Measurements from ENCODE around the gene CENPO.

CENPO gene

GRCh38 chr2:24749069-24749691 is 44.0 kb upstream of the CENPO start:
- peaks cover 27% of the 10 kb centered on the region for H3K36me3 ChIP-seq
- no peaks in the 10 kb centered on the region for H3K27me3 ChIP-seq (ENCODE audit: insufficient read depth, low read depth, severe bottlenecking)
- TF ChIP-seq CTCF (IDR thresholded peaks at IDR 0.05; ENCODE audit: low read depth, low read length), result peak; percentile 23; the same call in 1 of the 2 replicates
- DNase-seq, result no peak
- H3K27ac ChIP-seq, result no peak overlapping the region
- H3K4me3 ChIP-seq (ENCODE audit: low read depth, low read length), result no peak overlapping the region
- no peaks in the 10 kb centered on the region for H3K9me3 ChIP-seq (ENCODE audit: severe bottlenecking)

DNA sequence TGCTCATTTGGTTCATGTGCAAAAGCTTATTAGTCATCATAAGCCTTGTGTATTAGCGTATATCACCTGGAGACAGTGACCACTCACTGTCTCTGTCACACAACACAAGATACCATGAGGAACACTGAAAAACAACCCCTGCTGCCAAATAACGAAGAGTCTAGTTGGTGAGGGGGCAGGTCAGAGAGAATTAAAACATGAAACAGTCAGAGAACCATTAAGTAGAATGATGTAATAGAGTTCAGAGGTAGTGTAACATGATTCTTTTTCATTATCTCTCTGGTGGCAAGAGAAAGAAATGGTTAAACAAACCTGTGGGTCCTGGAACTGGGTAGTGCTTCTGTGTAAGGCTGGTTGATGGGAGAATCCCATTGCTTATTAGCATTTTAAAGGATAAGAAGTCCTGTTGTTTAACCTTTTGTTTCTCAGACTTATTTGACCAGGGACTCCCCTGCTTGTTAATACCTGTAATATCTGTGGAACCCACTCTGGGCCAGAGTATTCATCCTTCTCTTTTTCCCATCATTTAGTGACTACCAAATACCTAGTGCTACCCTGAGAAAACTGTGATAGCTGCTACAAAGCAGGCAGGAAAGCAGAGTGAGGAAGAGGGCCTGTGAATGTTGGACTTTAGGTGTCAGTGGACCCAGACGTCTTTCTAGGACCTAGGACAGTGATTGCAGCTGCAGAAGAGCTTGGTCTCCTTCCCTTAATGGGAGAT is 38.1 kb upstream of the CENPO start:
- H3K27ac ChIP-seq, result no peak overlapping the region
- no peak for TF ChIP-seq CTCF (IDR thresholded peaks at IDR 0.05; ENCODE audit: low read depth, low read length)
- no peak overlapping the region for H3K4me3 ChIP-seq (ENCODE audit: low read depth, low read length)
- no peaks in the 10 kb centered on the region for H3K9me3 ChIP-seq (ENCODE audit: severe bottlenecking)
- no peaks in the 10 kb centered on the region for H3K27me3 ChIP-seq (ENCODE audit: insufficient read depth, low read depth, severe bottlenecking)
- peaks cover 34% of the 10 kb centered on the region for H3K36me3 ChIP-seq
- no peak for DNase-seq

- DNase-seq, result no peak
- Histone ChIP-seq H3K4me3 (ENCODE audit: low read depth, low read length) (no peak overlapping the region), H3K27ac (no peak overlapping the region), H3K9me3 (ENCODE audit: severe bottlenecking) (no peaks in the 10 kb centered on the region), H3K36me3 (peaks cover 33% of the 10 kb centered on the region), H3K27me3 (ENCODE audit: insufficient read depth, low read depth, severe bottlenecking) (no peaks in the 10 kb centered on the region)
- TF ChIP-seq CTCF (IDR thresholded peaks at IDR 0.05; ENCODE audit: low read depth, low read length), result no peak
These were observed 36.4 kb upstream of the CENPO start for GRCh38 chr2:24756789-24757188.

DNA sequence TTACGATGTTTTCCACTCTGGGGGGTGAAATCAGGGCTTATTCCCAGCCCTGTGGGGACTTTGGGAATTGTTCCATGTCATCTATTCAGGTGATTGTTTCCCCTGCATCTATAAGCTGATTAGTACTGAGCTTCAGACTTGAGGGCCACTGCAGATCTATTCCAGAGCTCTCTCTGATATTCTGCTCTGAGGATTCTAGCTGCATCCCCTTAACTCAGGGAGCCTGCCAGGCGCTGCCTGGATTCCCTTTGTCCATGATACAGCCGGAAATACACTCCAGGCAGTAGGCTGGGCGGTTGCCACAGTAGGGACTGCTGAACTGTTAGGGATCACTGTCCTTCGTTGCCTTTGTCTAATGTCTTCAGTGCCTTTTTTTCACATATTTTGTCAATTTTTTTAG is 31.4 kb upstream of the CENPO start:
- DNase-seq, result peak; percentile 75

GRCh38 chr2:24762518-24762917 is 30.7 kb upstream of the CENPO start:
- H3K4me3 ChIP-seq (ENCODE audit: low read depth, low read length), result no peak overlapping the region
- H3K36me3 ChIP-seq, result peaks cover 21% of the 10 kb centered on the region
- H3K9me3 ChIP-seq (ENCODE audit: severe bottlenecking), result no peaks in the 10 kb centered on the region
- no peak overlapping the region for H3K27ac ChIP-seq
- peak; percentile 71 for DNase-seq
- no peaks in the 10 kb centered on the region for H3K27me3 ChIP-seq (ENCODE audit: insufficient read depth, low read depth, severe bottlenecking)
- no peak for TF ChIP-seq CTCF (IDR thresholded peaks at IDR 0.05; ENCODE audit: low read depth, low read length)

More for the DNA sequence above, 31.4 kb upstream of the CENPO start:
- TF ChIP-seq CTCF (IDR thresholded peaks at IDR 0.05; ENCODE audit: low read depth, low read length), result no peak
- no peak overlapping the region for H3K4me3 ChIP-seq (ENCODE audit: low read depth, low read length)
- H3K9me3 ChIP-seq (ENCODE audit: severe bottlenecking), result no peaks in the 10 kb centered on the region
- H3K27ac ChIP-seq, result no peak overlapping the region
- no peaks in the 10 kb centered on the region for H3K27me3 ChIP-seq (ENCODE audit: insufficient read depth, low read depth, severe bottlenecking)
- peaks cover 21% of the 10 kb centered on the region for H3K36me3 ChIP-seq

Measured in WERI-Rb-1 (cell line).